HepG2 (cell line): ENCODE data around the gene NCOA7. TPM values are rescaled to one million over a fixed set of nuclear protein-coding genes. Genes with fewer than 3 reads are reported as not detected.

Experiments
- AGO2 ChIP-seq: fragments of 200-400 bp; formaldehyde crosslinking; optimal IDR thresholded peaks from 2 replicates; pipeline ENCODE3; 2017; ENCODE audit warnings: mild to moderate bottlenecking, low read depth, low read length, moderate library complexity
- ATF1 ChIP-seq: IDR thresholded peaks from 2 replicates; pipeline ENCODE4 v1.6.1; 2016; ENCODE audit warnings: mild to moderate bottlenecking, control low read depth
- BORCS8-MEF2B ChIP-seq: sonication (generic); formaldehyde crosslinking; IDR thresholded peaks from 2 replicates; pipeline ENCODE4 v1.8.0; 2022; ENCODE audit warnings: mild to moderate bottlenecking, missing genetic modification reagents
- DNMT1 ChIP-seq: sonication (generic); formaldehyde crosslinking; IDR thresholded peaks from 2 replicates; pipeline ENCODE4 v1.5.1; 2020; ENCODE audit warnings: mild to moderate bottlenecking, missing genetic modification reagents
- FOSL2 ChIP-seq: sonication (generic); formaldehyde crosslinking; IDR thresholded peaks from 2 replicates; pipeline ENCODE4 v1.4.0; 2020; ENCODE audit warnings: missing genetic modification reagents
- GABPB1 ChIP-seq: IDR thresholded peaks from 2 replicates; pipeline ENCODE4 v1.6.1; 2016; ENCODE audit warnings: mild to moderate bottlenecking, missing genetic modification reagents, moderate library complexity, missing compliant biosample characterization
- HES4 ChIP-seq: sonication (generic); formaldehyde crosslinking; IDR thresholded peaks from 2 replicates; pipeline ENCODE4 v1.9.0; 2021; ENCODE audit warnings: mild to moderate bottlenecking, missing genetic modification reagents, borderline replicate concordance
- HIVEP1 ChIP-seq: sonication (generic); formaldehyde crosslinking; IDR thresholded peaks from 2 replicates; pipeline ENCODE4 v1.4.0; 2020; ENCODE audit warnings: mild to moderate bottlenecking, missing genetic modification reagents
- HNF1B ChIP-seq: sonication (generic); formaldehyde crosslinking; IDR thresholded peaks from 2 replicates; pipeline ENCODE4 v1.5.1; 2020; ENCODE audit warnings: mild to moderate bottlenecking, moderate library complexity, missing genetic modification reagents
- HNRNPK ChIP-seq: fragments of 200-400 bp; formaldehyde crosslinking; IDR thresholded peaks from 2 replicates; pipeline ENCODE4 v1.6.1; 2018; ENCODE audit warnings: low read length, low read depth, moderate library complexity, mild to moderate bottlenecking; ENCODE audit not compliant: poor library complexity, severe bottlenecking
- KMT2B ChIP-seq: IDR thresholded peaks from 2 replicates; pipeline ENCODE4 v1.6.1; 2016; ENCODE audit warnings: missing genetic modification reagents, missing compliant biosample characterization
- MXD3 ChIP-seq: IDR thresholded peaks from 2 replicates; pipeline ENCODE4 v1.6.1; 2016; ENCODE audit warnings: mild to moderate bottlenecking, missing biosample characterization, missing genetic modification reagents
- NCOA1 ChIP-seq: sonication (generic); formaldehyde crosslinking; IDR thresholded peaks from 2 replicates; pipeline ENCODE4 v1.9.0; 2021; ENCODE audit warnings: missing genetic modification reagents
- POLR2AphosphoS5 ChIP-seq: IDR thresholded peaks from 2 replicates; pipeline ENCODE4 v1.6.1; 2012; ENCODE audit warnings: low read depth, low read length
- REXO4 ChIP-seq: sonication (generic); formaldehyde crosslinking; IDR thresholded peaks from 2 replicates; pipeline ENCODE4 v1.8.0; 2022; ENCODE audit warnings: missing genetic modification reagents, mild to moderate bottlenecking, borderline replicate concordance
- RFX1 ChIP-seq: fragments of 450-650 bp; IDR thresholded peaks from 2 replicates; pipeline ENCODE4 v1.6.1; 2017
- SMAD1 ChIP-seq: sonication (generic); formaldehyde crosslinking; IDR thresholded peaks from 2 replicates; pipeline ENCODE4 v1.4.0; 2020; ENCODE audit warnings: missing genetic modification reagents, low read depth, mild to moderate bottlenecking, borderline replicate concordance
- TARDBP ChIP-seq: sonication (generic); formaldehyde crosslinking; IDR thresholded peaks from 2 replicates; pipeline ENCODE4 v1.8.0; 2022; ENCODE audit warnings: mild to moderate bottlenecking, missing genetic modification reagents
- XRCC5 ChIP-seq: fragments of 200-400 bp; formaldehyde crosslinking; optimal IDR thresholded peaks from 2 replicates; pipeline ENCODE3; 2017; ENCODE audit warnings: mild to moderate bottlenecking, low read length
- ZBTB7B ChIP-seq: sonication (generic); formaldehyde crosslinking; IDR thresholded peaks from 2 replicates; pipeline ENCODE4 v1.4.0; 2020; ENCODE audit warnings: missing genetic modification reagents
- ZC3H13 ChIP-seq: sonication (generic); formaldehyde crosslinking; IDR thresholded peaks from 2 replicates; pipeline ENCODE4 v1.8.1; 2023; ENCODE audit warnings: mild to moderate bottlenecking, missing genetic modification reagents, moderate library complexity
- ZFP41 ChIP-seq: sonication (generic); formaldehyde crosslinking; IDR thresholded peaks from 2 replicates; pipeline ENCODE4 v1.4.0; 2020; ENCODE audit warnings: mild to moderate bottlenecking, missing genetic modification reagents, borderline replicate concordance
- ZNF234 ChIP-seq: sonication (generic); formaldehyde crosslinking; conservative IDR thresholded peaks from 2 replicates; pipeline ENCODE4 v1.5.1; 2020; ENCODE audit warnings: mild to moderate bottlenecking, missing genetic modification reagents
- ZNF350 ChIP-seq: sonication (generic); formaldehyde crosslinking; IDR thresholded peaks from 2 replicates; pipeline ENCODE4 v1.4.0; 2020; ENCODE audit warnings: mild to moderate bottlenecking, low read depth, missing genetic modification reagents, borderline replicate concordance
- ZNF639 ChIP-seq: conservative IDR thresholded peaks from 2 replicates; pipeline ENCODE4 v1.6.1; 2018; ENCODE audit warnings: missing genetic modification reagents
- ZNF713 ChIP-seq: sonication (generic); formaldehyde crosslinking; IDR thresholded peaks from 2 replicates; pipeline ENCODE4 v1.4.0; 2020; ENCODE audit warnings: mild to moderate bottlenecking, missing genetic modification reagents
- ZSCAN9 ChIP-seq: IDR thresholded peaks from 2 replicates; pipeline ENCODE4 v1.6.1; 2016; ENCODE audit warnings: borderline replicate concordance
- polyA plus RNA-seq, 8 experiments: library from polyadenylated mRNA; depleted of rRNA in 3 of 8; stranded (reverse) in 7 of 8; unstranded in 1 of 8; fragments of >200 nt; fragmentation: Illumina TruSeq in 4 of 8; extraction: Trizol in 4 of 8; gene quantifications; 2 replicates each; pipeline versions ENCODE4 v1.2.1 to v1.2.3, GENCODE V29; 2011 to 2016; ENCODE audit warnings: low read depth in 4 of 8, missing spikeins in 1 of 8, mixed read lengths in 1 of 8; ENCODE audit not compliant: insufficient read depth in 1 of 8
- total RNA-seq, 5 experiments: library from RNA; depleted of rRNA; stranded (reverse); fragments of >200 nt; fragmentation: Illumina TruSeq; extraction: Trizol; gene quantifications; 2 replicates each; pipeline ENCODE4 v1.2.3, GENCODE V29; 2016; ENCODE audit warnings: low read depth in 1 of 5
- TF ChIP-seq, protein P1 (sequence below): sonication (generic); formaldehyde crosslinking; conservative IDR thresholded peaks from 2 replicates; pipeline ENCODE4 v1.8.0; 2022; ENCODE audit warnings: low read depth, missing genetic modification reagents

Gene NCOA7
- total and polyA plus RNA-seq, 2 of the 13 experiments (the other 11 are each of a cell fraction or from before 2014, with no cell fraction given), result 13.6 to 20.8 TPM

DNA sequence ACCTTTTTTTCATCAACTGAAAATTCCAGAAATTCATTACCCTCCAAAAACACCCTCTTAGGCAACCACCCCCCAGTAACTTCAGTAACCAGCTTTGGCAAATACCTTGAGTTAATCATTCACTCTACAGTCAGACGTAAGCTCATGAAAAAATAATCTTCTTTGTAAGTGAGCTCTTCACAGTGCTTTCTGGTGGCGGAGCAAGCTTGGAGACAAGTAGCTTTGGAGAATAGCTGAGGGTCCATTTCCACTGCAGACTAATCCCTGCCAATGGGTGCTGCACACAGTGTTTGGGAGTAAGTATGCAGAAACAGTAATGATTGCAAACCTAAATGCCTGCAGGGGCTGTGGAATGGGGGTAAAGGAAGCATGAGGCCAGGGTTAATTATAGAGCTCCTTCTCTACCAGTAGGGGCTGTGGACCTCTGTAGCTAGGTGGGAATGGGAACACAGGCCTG, 109.0 kb downstream of the NCOA7 start (continued):
- TF ChIP-seq, protein P1, sequence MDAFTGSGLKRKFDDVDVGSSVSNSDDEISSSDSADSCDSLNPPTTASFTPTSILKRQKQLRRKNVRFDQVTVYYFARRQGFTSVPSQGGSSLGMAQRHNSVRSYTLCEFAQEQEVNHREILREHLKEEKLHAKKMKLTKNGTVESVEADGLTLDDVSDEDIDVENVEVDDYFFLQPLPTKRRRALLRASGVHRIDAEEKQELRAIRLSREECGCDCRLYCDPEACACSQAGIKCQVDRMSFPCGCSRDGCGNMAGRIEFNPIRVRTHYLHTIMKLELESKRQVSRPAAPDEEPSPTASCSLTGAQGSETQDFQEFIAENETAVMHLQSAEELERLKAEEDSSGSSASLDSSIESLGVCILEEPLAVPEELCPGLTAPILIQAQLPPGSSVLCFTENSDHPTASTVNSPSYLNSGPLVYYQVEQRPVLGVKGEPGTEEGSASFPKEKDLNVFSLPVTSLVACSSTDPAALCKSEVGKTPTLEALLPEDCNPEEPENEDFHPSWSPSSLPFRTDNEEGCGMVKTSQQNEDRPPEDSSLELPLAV (CRISPR knock-in tag), result no peak
- TF ChIP-seq SMAD1 (CRISPR knock-in tag), result no peak
- no peak for TF ChIP-seq DNMT1 (CRISPR knock-in tag)
- TF ChIP-seq XRCC5, result peak; percentile 52
- no peak for TF ChIP-seq HES4
- no peak for TF ChIP-seq NCOA1
- no peak for TF ChIP-seq GABPB1 (CRISPR knock-in tag)
- no peak for TF ChIP-seq BORCS8-MEF2B
- peak; percentile 52; the same call in 1 of the 2 replicates for TF ChIP-seq KMT2B (CRISPR knock-in tag)
- TF ChIP-seq TARDBP (CRISPR knock-in tag), result no peak
- TF ChIP-seq ZNF234, result no peak
- TF ChIP-seq ZFP41 (CRISPR knock-in tag), result no peak
- TF ChIP-seq ZSCAN9 (CRISPR knock-in tag), result no peak
- peak; percentile 66 for TF ChIP-seq POLR2AphosphoS5
- peak; percentile 99 for TF ChIP-seq HNF1B (CRISPR knock-in tag)
- no peak for TF ChIP-seq REXO4 (CRISPR knock-in tag)
- TF ChIP-seq AGO2, result no peak
- TF ChIP-seq HIVEP1, result no peak
- TF ChIP-seq RFX1, result no peak
- no peak for TF ChIP-seq MXD3 (CRISPR knock-in tag)
- TF ChIP-seq ZNF713, result no peak
- peak; percentile 77; the same call in 1 of the 2 replicates for TF ChIP-seq ZBTB7B (CRISPR knock-in tag)
- no peak for TF ChIP-seq ATF1
- TF ChIP-seq ZNF350 (CRISPR knock-in tag), result no peak
- no peak for TF ChIP-seq HNRNPK
- no peak for TF ChIP-seq ZNF639 (CRISPR knock-in tag)
- no peak for TF ChIP-seq ZC3H13 (CRISPR knock-in tag)
- TF ChIP-seq FOSL2 (CRISPR knock-in tag), result no peak
